Measurements from ENCODE around the gene FAM171A2. TPM values are rescaled to one million over a fixed set of nuclear protein-coding genes. Genes with fewer than 3 reads are reported as not detected.
A peak's percentile ranks its signal among the peaks of the same experiment; 100 is the strongest.

FAM171A2 gene
- total RNA-seq, 1 experiment from 2014 or later, result 29.9 TPM

DNA sequence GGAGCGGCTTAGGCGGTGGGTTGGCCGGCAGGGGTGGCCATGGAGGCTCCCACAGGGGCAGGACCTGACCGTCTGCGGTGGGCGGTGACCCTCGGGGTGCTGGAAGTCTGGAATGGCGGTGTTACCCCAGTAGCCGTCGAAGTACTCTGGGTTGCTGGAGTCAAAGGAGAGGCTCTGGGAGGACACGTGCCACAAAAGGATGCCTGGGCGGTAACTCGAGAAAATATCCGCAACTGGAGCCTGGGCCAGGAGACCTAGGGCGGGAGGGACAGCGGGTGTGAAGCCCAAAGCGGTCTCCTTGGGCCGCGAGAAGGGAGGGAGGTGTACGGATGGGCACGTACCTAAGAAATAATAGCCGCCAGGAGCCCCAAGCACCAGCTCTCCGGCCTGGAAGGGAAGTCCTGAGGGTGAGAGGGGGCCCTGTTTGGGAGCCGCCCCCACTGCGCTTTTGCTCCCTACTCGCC lies 21.2 kb upstream of the FAM171A2 start (continued):
- TF ChIP-seq JUN (CRISPR knock-in tag; IDR thresholded peaks at IDR 0.05) (peak; percentile 64; the same call in 1 of the 2 replicates), OVOL2 (CRISPR knock-in tag; IDR thresholded peaks at IDR 0.05; ENCODE audit: borderline replicate concordance) (no peak), MXD4 (CRISPR knock-in tag; IDR thresholded peaks at IDR 0.05; ENCODE audit: borderline replicate concordance) (no peak), GABPB1 (CRISPR knock-in tag; IDR thresholded peaks at IDR 0.05) (0 out of 2 replicates have a peak, but pooled peaks have one; percentile 5), ZNF263 (CRISPR knock-in tag; IDR thresholded peaks at IDR 0.05; ENCODE audit: low read depth) (no peak), ZNF121 (CRISPR knock-in tag; IDR thresholded peaks at IDR 0.05) (no peak), ZNF317 (CRISPR knock-in tag; IDR thresholded peaks at IDR 0.05; ENCODE audit: borderline replicate concordance, low read depth) (no peak), AFF4 (CRISPR knock-in tag; IDR thresholded peaks at IDR 0.05; ENCODE audit: borderline replicate concordance) (no peak), SP1 (CRISPR knock-in tag; conservative IDR thresholded peaks at IDR 0.05) (peak; percentile 70), ZNF512 (CRISPR knock-in tag; IDR thresholded peaks at IDR 0.05; ENCODE audit: borderline replicate concordance) (no peak), SOX15 (CRISPR knock-in tag; IDR thresholded peaks at IDR 0.05) (no peak), ZNF232 (CRISPR knock-in tag; IDR thresholded peaks at IDR 0.05) (no peak), FOXP4 (CRISPR knock-in tag; IDR thresholded peaks at IDR 0.05) (no peak), ELF4 (CRISPR knock-in tag; IDR thresholded peaks at IDR 0.05; ENCODE audit: low read depth) (no peak), ZNF138 (CRISPR knock-in tag; conservative IDR thresholded peaks at IDR 0.05) (no peak), ZNF425 (CRISPR knock-in tag; conservative IDR thresholded peaks at IDR 0.05) (no peak), EMX1 (CRISPR knock-in tag; IDR thresholded peaks at IDR 0.05) (no peak), SMAD3 (CRISPR knock-in tag; IDR thresholded peaks at IDR 0.05; ENCODE audit: borderline replicate concordance) (no peak), TCF7 (CRISPR knock-in tag; IDR thresholded peaks at IDR 0.05; ENCODE audit: low read depth) (peak; percentile 69; the same call in 1 of the 2 replicates)
- TF ChIP-seq, protein P1, sequence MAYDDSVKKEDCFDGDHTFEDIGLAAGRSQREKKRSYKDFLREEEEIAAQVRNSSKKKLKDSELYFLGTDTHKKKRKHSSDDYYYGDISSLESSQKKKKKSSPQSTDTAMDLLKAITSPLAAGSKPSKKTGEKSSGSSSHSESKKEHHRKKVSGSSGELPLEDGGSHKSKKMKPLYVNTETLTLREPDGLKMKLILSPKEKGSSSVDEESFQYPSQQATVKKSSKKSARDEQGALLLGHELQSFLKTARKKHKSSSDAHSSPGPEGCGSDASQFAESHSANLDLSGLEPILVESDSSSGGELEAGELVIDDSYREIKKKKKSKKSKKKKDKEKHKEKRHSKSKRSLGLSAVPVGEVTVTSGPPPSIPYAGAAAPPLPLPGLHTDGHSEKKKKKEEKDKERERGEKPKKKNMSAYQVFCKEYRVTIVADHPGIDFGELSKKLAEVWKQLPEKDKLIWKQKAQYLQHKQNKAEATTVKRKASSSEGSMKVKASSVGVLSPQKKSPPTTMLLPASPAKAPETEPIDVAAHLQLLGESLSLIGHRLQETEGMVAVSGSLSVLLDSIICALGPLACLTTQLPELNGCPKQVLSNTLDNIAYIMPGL (CRISPR knock-in tag; IDR thresholded peaks at IDR 0.05), result no peak
- TF ChIP-seq, protein P2, sequence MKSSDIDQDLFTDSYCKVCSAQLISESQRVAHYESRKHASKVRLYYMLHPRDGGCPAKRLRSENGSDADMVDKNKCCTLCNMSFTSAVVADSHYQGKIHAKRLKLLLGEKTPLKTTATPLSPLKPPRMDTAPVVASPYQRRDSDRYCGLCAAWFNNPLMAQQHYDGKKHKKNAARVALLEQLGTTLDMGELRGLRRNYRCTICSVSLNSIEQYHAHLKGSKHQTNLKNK (CRISPR knock-in tag; IDR thresholded peaks at IDR 0.05), result no peak
- TF ChIP-seq, protein P3, sequence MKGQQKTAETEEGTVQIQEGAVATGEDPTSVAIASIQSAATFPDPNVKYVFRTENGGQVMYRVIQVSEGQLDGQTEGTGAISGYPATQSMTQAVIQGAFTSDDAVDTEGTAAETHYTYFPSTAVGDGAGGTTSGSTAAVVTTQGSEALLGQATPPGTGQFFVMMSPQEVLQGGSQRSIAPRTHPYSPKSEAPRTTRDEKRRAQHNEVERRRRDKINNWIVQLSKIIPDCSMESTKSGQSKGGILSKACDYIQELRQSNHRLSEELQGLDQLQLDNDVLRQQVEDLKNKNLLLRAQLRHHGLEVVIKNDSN (CRISPR knock-in tag; IDR thresholded peaks at IDR 0.05), result peak; percentile 47; the same call in 1 of the 2 replicates
- TF ChIP-seq, protein P4, sequence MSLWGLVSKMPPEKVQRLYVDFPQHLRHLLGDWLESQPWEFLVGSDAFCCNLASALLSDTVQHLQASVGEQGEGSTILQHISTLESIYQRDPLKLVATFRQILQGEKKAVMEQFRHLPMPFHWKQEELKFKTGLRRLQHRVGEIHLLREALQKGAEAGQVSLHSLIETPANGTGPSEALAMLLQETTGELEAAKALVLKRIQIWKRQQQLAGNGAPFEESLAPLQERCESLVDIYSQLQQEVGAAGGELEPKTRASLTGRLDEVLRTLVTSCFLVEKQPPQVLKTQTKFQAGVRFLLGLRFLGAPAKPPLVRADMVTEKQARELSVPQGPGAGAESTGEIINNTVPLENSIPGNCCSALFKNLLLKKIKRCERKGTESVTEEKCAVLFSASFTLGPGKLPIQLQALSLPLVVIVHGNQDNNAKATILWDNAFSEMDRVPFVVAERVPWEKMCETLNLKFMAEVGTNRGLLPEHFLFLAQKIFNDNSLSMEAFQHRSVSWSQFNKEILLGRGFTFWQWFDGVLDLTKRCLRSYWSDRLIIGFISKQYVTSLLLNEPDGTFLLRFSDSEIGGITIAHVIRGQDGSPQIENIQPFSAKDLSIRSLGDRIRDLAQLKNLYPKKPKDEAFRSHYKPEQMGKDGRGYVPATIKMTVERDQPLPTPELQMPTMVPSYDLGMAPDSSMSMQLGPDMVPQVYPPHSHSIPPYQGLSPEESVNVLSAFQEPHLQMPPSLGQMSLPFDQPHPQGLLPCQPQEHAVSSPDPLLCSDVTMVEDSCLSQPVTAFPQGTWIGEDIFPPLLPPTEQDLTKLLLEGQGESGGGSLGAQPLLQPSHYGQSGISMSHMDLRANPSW (CRISPR knock-in tag; conservative IDR thresholded peaks at IDR 0.05; ENCODE audit: low read depth), result no peak

Data from WTC11 (cell line).